Kasumi-1 (cell line): ENCODE data around the gene PDXK.
"Not testable (repeated sequence)": the region's sequence is repeated elsewhere in the genome, so short reads cannot be mapped to it uniquely, and the experiment has no call there.

Experiments
- DNase-seq, 2 experiments: peaks; one replicate each; lab custom pipeline; 2025; lab: John Stamatoyannopoulos, UW

Gene PDXK

DNA sequence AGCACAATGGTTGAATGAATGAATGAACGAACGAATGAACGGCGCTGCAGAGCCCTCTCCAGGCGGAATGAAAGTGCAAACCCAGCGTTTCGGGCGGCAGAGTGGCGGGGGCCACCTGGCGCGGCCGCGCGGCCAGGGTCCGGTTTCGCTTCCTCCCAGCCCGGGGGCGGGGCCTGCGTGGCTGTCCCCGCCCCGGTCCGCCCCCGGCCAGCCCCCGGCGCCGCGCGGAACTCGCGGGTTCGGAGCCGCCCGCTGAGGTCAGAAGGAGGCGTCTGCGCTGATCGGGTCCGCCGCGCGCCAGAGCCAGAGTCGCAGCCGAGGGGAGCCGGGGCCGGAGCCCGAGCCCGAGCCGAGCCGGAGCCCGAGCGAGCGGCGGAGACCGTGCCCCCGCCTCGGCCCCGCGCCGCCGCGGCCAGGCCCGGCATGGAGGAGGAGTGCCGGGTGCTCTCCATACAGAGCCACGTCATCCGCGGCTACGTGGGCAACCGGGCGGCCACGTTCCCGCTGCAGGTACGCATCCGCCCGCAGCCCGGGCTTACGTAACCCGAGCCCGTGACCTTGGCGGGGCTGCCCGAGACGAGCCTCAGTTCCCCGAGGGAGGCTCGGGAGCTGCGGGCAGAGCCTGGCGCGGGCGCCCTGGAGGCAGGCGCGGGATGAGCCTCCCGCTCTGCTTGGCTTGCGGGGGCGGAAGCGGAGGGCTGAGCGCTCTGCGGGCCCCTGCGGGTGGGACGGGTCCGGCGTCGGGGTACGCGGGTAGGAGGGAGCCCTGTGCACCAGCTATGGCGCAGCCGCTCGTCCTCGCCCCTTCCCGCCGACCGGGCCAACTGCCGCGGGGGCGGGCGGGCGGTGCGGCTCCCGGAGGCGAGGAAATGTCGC is at the start of gene PDXK:
TSS of gene PDXK (plus strand) at position 258 of the 876 bp plus-strand sequence. CDS start at position 424, 166 bp downstream.
- peak; percentile 63 to 75 for DNase-seq

GRCh38 chr21:43669828-43670605 is 48.9 kb upstream of the PDXK start:
- DNase-seq = no peak

DNA sequence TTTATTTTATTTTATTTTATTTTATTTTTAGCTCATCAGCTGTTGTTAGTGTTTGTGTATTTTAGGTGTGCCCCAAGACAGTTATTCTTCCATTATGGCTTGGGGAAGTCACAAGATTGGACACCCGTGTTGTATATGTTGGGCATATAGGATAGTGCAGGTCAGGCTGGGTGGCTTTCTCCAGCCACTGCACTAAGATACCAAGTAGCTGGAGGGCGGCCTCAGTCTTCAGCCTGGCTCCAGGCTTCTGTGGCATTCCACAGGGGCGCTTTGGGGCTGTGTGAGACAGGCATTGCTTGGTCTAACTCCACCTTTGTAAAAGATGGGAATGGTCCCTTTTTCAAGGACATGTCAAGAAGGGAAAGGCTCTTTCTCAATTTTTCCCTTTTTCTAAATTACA is 43.1 kb upstream of the PDXK start:
- no peak for DNase-seq

DNA sequence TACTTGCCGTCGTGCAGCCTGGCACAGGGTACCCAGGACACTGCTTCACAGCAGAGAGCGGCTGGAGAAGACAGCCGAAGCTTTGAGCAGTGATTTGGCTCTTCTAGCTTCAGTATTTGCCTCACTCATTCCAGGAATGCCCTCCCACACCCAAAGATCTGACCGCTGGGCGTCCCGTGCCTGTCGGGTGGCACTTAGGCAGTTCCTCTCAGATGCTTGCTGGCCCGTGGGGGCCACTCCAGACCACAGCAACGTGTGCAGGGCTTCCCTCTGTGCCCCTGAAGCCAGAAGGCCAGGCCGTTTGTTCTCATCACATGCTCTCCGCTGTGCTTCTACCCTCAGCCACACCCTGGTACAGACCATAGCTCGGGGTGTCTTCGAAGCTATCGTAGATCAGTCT is 42.5 kb upstream of the PDXK start:
- DNase-seq = no peak

- DNase-seq = no peak
Observed at GRCh38 chr21:43679951-43680350, 39.0 kb upstream of the PDXK start.

DNA sequence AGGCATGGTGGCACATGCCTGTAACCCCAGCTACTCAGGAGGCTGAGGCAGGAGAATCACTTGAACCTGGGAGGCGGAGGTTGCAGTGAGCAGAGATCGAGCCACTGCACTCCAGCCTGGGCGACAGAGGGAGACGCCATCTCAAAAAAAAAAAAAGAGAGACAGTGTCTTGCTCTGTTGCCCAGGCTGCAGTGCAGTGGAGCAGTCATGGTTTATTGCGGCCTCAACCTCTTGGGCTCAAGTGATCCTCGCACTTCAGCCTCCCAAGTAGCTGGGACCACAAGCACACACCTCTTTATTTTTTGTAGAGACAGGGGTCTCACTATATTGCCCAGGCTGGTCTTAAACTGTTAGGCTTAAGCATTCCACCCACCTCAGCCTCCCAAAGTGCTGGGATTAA is 38.5 kb upstream of the PDXK start:
- not testable (repeated sequence) for DNase-seq

DNA sequence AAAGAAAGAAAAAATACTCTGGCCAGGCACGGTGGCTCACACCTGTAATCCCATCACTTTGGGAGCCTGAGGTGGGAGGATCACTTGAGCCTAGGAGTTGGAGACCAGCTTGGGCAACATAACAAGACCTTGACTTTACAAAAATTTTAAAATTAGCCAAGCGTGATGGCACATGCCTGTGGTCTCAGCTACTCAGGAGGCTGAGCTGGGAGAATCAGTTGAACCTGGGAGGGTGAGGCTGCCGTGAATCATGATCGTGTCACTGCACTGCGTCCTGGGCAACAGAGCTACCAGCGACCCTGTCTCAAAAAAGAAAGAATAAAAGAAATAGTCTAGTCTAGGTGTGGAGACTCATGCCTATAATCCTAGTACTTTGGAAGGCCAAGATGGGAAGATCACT is 37.3 kb upstream of the PDXK start:
- DNase-seq = no peak

- DNase-seq = no peak
Observed at GRCh38 chr21:43684424-43684823, 34.5 kb upstream of the PDXK start.

DNA sequence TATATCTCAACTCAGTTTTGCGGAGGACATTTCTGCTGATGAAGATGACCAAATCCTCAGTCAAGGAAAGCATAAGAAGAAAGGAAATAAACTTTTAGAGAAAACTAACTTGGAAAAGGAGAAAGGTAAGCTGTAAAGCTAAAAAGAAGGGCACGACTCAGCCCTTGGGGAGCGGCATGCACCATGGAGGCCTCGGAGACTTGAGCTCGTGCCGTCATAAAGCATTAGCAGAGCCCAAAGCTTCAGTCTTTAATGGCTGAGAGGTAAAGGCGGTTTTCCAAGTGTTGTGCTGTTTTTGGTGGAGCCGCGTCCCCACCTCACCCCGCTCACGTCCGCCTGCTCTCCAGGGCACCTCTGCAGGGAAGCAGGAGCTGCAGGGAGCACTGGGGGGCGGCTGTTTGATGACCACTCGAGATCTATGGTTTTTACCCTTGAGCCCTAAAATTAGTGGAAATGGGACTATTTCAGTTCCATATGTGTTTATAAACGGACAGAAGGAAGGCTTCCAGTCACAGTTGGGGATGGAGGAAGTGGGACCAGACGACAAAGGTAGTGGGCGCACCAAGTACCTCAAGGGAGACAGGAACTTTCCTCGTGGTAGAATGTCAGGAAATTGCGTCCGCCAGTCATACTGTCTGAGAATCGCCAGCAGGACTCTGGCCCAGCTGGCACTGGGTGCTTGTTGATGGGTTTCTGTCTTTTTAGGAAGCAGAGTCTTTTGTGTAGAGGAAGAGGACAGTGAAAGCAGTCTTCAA is 31.9 kb upstream of the PDXK start:
- no peak for DNase-seq

DNA sequence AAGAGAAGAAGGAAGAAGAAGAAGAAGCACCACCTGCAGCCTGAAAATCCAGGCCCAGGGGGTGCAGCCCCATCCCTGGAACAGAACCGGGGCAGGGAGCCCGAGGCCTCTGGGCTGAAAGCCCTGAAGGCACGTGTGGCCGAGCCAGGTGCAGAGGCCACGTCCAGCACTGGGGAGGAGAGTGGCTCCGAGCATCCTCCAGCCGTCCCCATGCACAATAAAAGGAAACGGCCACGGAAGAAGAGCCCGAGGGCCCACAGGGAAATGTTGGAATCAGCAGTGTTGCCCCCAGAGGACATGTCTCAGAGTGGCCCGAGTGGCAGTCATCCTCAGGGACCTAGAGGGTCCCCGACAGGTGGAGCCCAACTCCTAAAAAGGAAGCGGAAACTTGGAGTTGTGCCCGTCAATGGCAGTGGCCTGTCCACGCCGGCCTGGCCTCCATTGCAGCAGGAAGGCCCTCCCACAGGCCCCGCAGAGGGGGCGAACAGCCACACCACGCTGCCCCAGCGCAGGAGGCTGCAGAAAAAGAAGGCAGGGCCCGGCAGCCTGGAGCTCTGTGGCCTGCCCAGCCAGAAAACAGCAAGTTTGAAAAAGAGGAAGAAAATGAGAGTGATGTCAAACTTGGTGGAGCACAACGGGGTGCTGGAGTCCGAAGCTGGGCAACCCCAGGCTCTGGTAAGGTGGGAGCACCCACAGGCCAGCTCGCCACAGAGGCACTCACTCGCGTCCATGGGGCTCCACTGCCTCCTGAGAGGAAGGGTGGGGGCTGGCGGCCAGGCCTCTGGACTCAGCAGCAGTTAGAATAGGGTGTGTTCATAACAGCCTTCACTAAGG is 31.1 kb upstream of the PDXK start:
- peak in 1 of 2 experiments; percentile 3 for DNase-seq

GRCh38 chr21:43688906-43689305 is 30.0 kb upstream of the PDXK start:
- no peak for DNase-seq

DNA sequence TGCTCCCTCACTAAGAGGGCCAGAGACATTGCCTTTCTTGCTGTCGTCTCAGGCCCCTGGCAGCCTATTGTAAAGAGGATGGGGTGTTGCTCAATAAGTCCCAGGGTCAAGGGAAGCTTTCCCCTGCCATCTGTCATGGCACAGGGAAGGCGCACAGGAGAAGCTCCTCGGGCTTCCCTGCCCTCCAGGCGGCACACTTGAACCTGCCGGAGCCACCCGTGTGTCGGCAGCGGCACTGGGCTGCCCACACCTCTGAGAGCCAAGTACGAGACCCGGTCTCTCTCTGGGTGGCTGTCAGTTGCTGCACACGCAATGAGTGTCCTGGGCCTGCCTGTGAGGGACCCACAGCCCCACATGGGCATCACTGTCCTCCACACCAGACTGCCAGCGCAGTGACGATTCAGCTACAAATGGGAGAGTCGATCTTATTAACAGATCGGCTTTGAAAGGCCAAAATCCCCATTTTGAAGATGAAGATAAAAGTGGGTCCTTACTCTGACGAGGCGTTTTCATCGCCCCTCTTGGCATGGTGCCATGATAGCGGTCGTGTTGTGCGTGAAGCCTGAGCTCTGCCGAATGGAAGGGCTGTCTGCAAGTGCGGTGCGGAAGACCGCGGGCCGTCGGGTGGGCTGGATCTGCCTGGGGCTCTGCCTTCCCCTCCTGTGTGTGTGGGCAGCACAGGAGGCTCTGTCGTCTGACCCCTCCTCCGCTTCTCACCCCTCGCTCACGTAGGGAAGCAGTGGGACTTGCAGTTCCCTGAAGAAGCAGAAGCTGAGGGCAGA is 29.2 kb upstream of the PDXK start:
- no peak for DNase-seq

GRCh38 chr21:43690346-43690745 is 28.6 kb upstream of the PDXK start:
- no peak for DNase-seq

GRCh38 chr21:43691086-43691795 is 27.7 kb upstream of the PDXK start:
- no peak for DNase-seq

DNA sequence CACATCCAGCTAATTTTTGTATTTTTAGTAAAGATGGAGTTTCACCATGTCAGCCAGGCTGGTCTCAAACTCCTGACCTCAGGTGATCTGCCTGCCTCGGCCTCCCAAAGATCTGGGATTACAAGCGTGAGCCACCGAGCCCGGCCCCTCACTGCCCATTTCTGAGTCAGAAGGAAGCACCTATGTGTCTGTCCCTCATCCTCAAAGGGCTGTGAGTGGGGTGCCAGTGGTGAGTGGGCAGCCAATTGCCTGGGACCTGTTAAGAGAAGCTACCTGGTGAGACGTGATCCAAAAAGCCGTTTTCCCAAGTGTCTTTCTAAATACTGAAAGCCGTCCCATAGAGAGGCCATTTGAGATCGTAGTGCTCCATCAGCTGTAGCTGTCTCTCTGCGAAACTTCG is 27.1 kb upstream of the PDXK start:
- no peak for DNase-seq

- no peak for DNase-seq
Observed at GRCh38 chr21:43692949-43693348, 26.0 kb upstream of the PDXK start.

DNA sequence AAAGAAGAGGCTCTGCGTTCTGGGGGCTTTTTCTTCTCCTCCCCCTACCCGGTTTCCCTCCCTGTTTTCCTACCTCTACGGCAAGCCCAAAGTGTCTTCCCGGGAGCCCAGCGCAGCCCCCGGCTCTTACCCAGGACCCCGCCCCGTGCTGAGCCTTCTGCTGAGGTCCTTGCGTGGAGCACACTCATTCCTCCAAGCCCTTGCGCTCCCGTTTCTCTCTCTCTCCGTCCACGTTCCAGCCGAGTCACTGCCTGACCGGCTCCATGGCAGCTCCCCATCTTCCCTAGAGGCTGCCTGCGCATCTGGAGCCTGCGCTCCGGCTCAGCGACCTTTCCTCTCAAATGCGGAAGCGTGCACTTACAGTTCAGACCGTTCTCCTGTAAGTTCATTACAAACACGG is 24.9 kb upstream of the PDXK start:
- DNase-seq = no peak

DNA sequence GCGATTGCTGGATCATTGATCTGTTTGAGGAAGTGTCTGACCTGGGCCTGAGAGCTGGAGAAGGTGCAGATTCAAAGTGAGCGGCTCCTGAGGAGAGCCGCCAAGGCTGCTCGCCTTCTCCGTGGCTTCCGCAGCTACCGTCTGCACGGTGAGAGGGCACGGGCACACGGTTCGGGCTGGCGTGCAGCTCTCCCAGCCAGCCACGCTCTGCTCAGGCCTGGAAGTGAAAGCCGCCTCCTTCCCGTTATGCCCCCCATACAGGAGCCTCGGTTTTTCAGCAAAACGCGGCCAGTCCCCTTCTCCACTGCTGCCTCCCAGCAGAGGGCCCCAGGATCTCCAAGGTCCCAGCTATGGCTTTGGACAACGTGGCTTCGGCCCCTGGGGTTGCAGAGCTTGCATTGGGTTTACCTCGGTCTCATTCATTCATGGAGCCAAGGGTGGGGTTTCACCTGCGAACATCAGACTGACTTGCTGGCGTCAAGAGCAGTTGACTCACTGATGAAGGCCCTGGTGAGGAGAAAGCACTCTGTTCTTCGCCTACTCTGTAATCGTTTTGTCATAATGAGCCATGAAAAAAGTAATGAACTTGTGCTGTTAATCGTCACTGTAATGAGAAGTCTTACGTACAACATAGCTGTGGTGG is 24.4 kb upstream of the PDXK start:
- no peak for DNase-seq

DNA sequence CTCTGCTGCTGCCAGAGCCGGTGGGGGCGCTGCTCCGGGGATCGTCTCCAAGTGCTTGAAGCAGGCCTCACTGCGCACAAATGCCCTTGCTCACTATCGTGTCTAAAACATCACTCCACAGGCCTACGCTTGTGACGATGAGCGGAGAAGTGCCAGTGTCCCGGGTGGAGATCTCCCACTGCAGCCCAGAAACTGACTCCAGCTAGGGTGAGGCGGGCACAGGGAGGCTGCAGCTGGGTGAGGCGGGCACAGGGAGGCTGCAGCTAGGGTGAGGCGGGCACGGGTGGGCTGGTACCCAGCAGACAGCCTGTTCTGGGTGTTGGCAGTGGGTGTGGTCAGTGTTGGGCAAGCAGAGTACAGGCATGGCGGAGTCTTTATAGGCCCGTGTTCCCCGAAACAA is 22.7 kb upstream of the PDXK start:
- DNase-seq = no peak
